Measurements from ENCODE around the gene MTHFD1L. TPM values are rescaled to one million over a fixed set of nuclear protein-coding genes. Genes with fewer than 3 reads are reported as not detected.

Gene MTHFD1L
- total RNA-seq, 3 donors from 2014 or later: 3.5 to 15.1 (median 11.0) TPM

DNA sequence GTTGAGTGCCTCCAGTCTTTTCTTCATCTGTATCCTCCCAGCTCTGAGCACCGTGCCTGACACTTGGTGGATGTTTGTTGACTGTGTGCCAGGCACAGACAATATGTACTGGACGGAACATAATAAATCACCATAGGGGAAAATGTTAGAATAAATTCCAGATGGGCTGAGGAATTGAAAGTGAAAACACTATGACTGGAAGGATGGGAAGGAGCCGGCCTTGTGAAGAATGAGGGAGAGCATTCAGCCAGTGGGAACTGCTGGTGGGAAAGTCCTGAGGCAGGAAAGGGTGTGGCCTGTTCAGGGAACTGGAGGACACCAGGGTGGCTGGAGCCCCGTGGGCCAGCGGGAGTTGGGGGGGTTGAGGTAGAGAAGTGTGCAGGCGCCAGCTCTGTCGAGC is 75.4 kb downstream of the MTHFD1L start:
- H3K4me1 ChIP-seq: no peaks in the 10 kb centered on the region
- no peaks in the 10 kb centered on the region for H3K36me3 ChIP-seq
- intact Hi-C loops (cut with DNase I; ENCODE audit: low total_unique reads): no loop called here
- peak overlapping the region in 1 of 2 donors; percentile 8 for H3K27ac ChIP-seq
- no peaks in the 10 kb centered on the region for H3K27me3 ChIP-seq
- no peak for TF ChIP-seq POLR2AphosphoS5 (IDR thresholded peaks at IDR 0.05)
- no peak for TF ChIP-seq POLR2A (IDR thresholded peaks at IDR 0.05)
- TF ChIP-seq, protein P1, sequence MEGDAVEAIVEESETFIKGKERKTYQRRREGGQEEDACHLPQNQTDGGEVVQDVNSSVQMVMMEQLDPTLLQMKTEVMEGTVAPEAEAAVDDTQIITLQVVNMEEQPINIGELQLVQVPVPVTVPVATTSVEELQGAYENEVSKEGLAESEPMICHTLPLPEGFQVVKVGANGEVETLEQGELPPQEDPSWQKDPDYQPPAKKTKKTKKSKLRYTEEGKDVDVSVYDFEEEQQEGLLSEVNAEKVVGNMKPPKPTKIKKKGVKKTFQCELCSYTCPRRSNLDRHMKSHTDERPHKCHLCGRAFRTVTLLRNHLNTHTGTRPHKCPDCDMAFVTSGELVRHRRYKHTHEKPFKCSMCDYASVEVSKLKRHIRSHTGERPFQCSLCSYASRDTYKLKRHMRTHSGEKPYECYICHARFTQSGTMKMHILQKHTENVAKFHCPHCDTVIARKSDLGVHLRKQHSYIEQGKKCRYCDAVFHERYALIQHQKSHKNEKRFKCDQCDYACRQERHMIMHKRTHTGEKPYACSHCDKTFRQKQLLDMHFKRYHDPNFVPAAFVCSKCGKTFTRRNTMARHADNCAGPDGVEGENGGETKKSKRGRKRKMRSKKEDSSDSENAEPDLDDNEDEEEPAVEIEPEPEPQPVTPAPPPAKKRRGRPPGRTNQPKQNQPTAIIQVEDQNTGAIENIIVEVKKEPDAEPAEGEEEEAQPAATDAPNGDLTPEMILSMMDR (IDR thresholded peaks at IDR 0.05): no peak
- no peak for DNase-seq (ENCODE audit: low spot score in 2 of 2)
- no peaks in the 10 kb centered on the region for H3K9me3 ChIP-seq
- H3K4me3 ChIP-seq: no peak overlapping the region

DNA sequence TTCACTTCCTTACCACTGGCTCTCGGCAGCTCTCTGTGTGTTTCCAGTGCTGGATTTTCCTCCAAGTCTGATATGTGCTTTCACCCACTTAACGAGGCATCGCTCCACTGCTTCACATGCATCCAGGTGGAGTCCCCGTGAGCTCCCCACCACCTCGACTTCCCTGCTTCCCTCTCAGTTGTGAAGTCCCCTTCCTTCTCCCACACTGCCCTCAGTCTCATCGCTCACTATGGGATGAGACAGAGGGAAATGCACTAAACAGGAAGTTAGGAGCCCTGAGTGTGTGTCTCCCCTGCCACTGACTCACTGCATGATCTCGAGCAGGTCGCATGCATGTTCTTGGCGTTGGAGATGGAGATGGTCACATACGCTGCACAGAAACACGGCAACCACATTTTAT is 84.0 kb downstream of the MTHFD1L start:
- Histone ChIP-seq H3K4me1 (no peaks in the 10 kb centered on the region), H3K27ac (no peak overlapping the region), H3K9me3 (no peaks in the 10 kb centered on the region), H3K36me3 (no peaks in the 10 kb centered on the region), H3K27me3 (no peaks in the 10 kb centered on the region), H3K4me3 (no peak overlapping the region)
- TF ChIP-seq POLR2A (IDR thresholded peaks at IDR 0.05): no peak
- TF ChIP-seq, protein P1 (IDR thresholded peaks at IDR 0.05): no peak
- TF ChIP-seq POLR2AphosphoS5 (IDR thresholded peaks at IDR 0.05): no peak
- intact Hi-C loops (cut with DNase I; ENCODE audit: low total_unique reads): no loop called here
- no peak for DNase-seq (ENCODE audit: low spot score in 2 of 2)

DNA sequence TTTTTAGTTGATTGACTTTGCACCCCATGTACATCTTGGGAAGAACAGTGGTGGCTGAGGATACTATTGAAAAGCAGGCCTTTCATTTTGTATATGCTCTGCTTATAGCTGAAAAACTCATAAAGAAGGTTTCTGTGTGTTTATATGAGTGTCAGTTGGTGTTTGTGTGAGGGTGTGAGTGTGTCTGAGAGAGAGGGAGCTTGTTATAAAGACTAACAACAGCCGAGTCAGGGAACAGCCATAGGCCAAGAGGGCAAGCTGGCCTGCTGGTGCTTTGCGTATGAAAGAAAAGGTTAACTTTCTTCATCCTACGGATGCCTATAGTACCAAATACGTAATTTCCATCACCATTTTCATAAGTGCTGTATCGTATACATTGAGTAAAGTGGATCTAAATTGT is 88.3 kb downstream of the MTHFD1L start:
- Histone ChIP-seq H3K27ac (no peak overlapping the region), H3K36me3 (no peaks in the 10 kb centered on the region), H3K4me1 (no peaks in the 10 kb centered on the region), H3K4me3 (no peak overlapping the region), H3K9me3 (no peaks in the 10 kb centered on the region), H3K27me3 (no peaks in the 10 kb centered on the region)
- DNase-seq (ENCODE audit: low spot score in 2 of 2): no peak
- no peak for TF ChIP-seq POLR2AphosphoS5 (IDR thresholded peaks at IDR 0.05)
- TF ChIP-seq, protein P1 (IDR thresholded peaks at IDR 0.05): no peak
- TF ChIP-seq POLR2A (IDR thresholded peaks at IDR 0.05): no peak
- intact Hi-C loops (cut with DNase I; ENCODE audit: low total_unique reads): no loop called here

DNA sequence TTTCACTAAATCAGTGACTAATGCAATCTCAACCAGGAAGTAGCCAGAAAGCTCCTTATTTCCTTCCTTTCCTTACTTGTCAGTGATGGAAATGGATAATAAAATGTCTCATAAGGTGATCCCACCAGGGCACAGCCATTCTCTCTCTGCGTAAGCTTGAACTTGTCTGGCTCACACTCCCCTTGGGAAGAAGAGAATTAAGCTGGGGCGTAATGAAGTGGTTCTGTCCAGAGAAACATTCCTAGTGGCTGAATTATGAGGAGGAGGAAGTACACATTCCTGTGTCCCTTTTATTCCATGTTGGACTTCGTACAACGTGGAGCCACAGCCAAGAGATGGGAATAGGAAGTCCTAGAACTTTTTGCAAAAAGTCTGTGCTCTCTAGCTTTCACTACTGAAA is 93.7 kb downstream of the MTHFD1L start:
- no peaks in the 10 kb centered on the region for H3K4me1 ChIP-seq
- no peak for DNase-seq (ENCODE audit: low spot score in 2 of 2)
- H3K4me3 ChIP-seq: no peak overlapping the region
- TF ChIP-seq POLR2AphosphoS5 (IDR thresholded peaks at IDR 0.05): no peak
- H3K27ac ChIP-seq: peak overlapping the region in 1 of 2 donors; percentile 43
- H3K9me3 ChIP-seq: no peaks in the 10 kb centered on the region
- H3K27me3 ChIP-seq: no peaks in the 10 kb centered on the region
- no peaks in the 10 kb centered on the region for H3K36me3 ChIP-seq
- intact Hi-C loops (cut with DNase I; ENCODE audit: low total_unique reads): no loop called here

DNA sequence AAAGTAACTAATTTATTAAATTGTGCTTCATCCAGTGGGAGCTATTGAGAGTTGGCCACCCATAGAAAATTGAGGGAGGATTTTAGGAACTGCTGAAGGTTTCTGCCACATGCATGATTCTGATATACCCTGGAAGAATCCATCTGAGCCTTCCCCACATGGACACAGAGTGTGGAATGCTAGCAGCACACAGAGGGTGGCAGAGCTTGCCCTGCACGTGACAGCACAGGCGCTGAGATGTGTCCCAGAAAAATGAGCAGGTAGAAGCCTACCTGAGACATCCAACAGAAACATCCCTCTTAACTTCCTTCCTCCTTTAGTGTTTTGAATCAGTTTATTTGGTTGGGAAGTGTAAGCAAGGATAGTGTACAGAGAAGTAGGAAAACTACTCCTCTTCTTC is 96.9 kb downstream of the MTHFD1L start:
- DNase-seq (ENCODE audit: low spot score in 2 of 2): no peak
- TF ChIP-seq, protein P1 (IDR thresholded peaks at IDR 0.05): no peak
- TF ChIP-seq POLR2A (IDR thresholded peaks at IDR 0.05) (no peak), POLR2AphosphoS5 (IDR thresholded peaks at IDR 0.05) (no peak)
- H3K36me3 ChIP-seq: no peaks in the 10 kb centered on the region

DNA sequence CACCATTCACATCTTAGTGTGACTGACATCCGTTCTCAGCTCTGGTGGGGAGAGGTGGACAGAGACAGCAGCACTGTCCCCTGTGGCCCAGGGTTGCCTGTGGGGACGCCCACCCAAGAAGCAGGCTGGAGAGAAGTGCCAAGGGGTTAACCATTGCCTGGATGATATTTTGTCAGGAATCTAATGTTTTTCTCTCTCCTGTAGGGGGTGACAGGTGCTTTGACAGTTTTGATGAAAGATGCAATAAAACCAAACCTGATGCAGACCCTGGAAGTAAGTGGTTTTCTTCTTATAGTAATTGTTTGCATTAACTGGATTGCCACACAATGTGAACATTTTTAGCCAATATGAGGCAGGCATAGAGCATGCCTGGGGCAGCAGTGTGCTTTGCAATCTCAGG is 99.3 kb downstream of the MTHFD1L start:
- no peaks in the 10 kb centered on the region for H3K9me3 ChIP-seq
- no peak for DNase-seq (ENCODE audit: low spot score in 2 of 2)
- H3K27ac ChIP-seq: no peak overlapping the region
- no peaks in the 10 kb centered on the region for H3K4me1 ChIP-seq
- H3K36me3 ChIP-seq: no peaks in the 10 kb centered on the region
- no peaks in the 10 kb centered on the region for H3K27me3 ChIP-seq
- intact Hi-C loops (cut with DNase I; ENCODE audit: low total_unique reads): no loop called here
- H3K4me3 ChIP-seq: no peak overlapping the region
- no peak for TF ChIP-seq POLR2AphosphoS5 (IDR thresholded peaks at IDR 0.05)
- no peak for TF ChIP-seq POLR2A (IDR thresholded peaks at IDR 0.05)
- TF ChIP-seq, protein P1 (IDR thresholded peaks at IDR 0.05): no peak

More for the DNA sequence above, 96.9 kb downstream of the MTHFD1L start:
- intact Hi-C loops (cut with DNase I; ENCODE audit: low total_unique reads): no loop called here
- Histone ChIP-seq H3K4me1 (no peaks in the 10 kb centered on the region), H3K27ac (no peak overlapping the region), H3K4me3 (no peak overlapping the region), H3K9me3 (no peaks in the 10 kb centered on the region), H3K27me3 (no peaks in the 10 kb centered on the region)
